Adipocyte (in vitro differentiated cells): ENCODE measurements around the gene TIPARP.
"Not testable (repeated sequence)": the region's sequence is repeated elsewhere in the genome, so short reads cannot be mapped to it uniquely, and the experiment has no call there.

Experiments used
- DNase-seq: peaks from one replicate; pipeline ENCODE4 v3.0.0-alpha.2; 2015; ENCODE audit warnings: low read depth
- H3K27me3 ChIP-seq: replicated peaks from 2 replicates; pipeline ENCODE4 v1.7.0; 2013; ENCODE audit warnings: mild to moderate bottlenecking, low read length, moderate library complexity; ENCODE audit not compliant: control insufficient read depth, insufficient read depth
- H3K36me3 ChIP-seq: 2 replicates; pipeline ENCODE4 v1.7.0; 2013; ENCODE audit warnings: low read length, mild to moderate bottlenecking, moderate library complexity; ENCODE audit not compliant: control insufficient read depth, insufficient read depth, severe bottlenecking
- H3K4me1 ChIP-seq: 2 replicates; pipeline ENCODE4 v1.7.0; 2013; ENCODE audit warnings: mild to moderate bottlenecking, low read length, moderate library complexity; ENCODE audit not compliant: control insufficient read depth, insufficient read depth
- H3K4me3 ChIP-seq: 2 replicates; pipeline ENCODE4 v1.7.0; 2013; ENCODE audit warnings: mild to moderate bottlenecking, low read length, moderate library complexity
- H3K9ac ChIP-seq: 2 replicates; pipeline ENCODE4 v1.7.0; 2013; ENCODE audit warnings: mild to moderate bottlenecking, low read length, moderate library complexity
- H3K9me3 ChIP-seq: 2 replicates; pipeline ENCODE4 v1.7.0; 2013; ENCODE audit warnings: mild to moderate bottlenecking, low read length, moderate library complexity; ENCODE audit not compliant: control insufficient read depth

Gene TIPARP

GRCh38 chr3:156694536-156694935 is 20.1 kb downstream of the TIPARP start:
- Histone ChIP-seq H3K27me3 (no peaks in the 10 kb centered on the region), H3K4me1 (peaks cover 52% of the 10 kb centered on the region), H3K9ac (no peak overlapping the region), H3K9me3 (no peaks in the 10 kb centered on the region), H3K4me3 (no peak overlapping the region), H3K36me3 (peaks cover 62% of the 10 kb centered on the region)
- no peak for DNase-seq

- Histone ChIP-seq H3K27me3 (no peaks in the 10 kb centered on the region), H3K4me3 (no peak overlapping the region), H3K4me1 (peaks cover 15% of the 10 kb centered on the region), H3K9me3 (no peaks in the 10 kb centered on the region), H3K9ac (no peak overlapping the region), H3K36me3 (peaks cover 85% of the 10 kb centered on the region)
- DNase-seq: no peak
These were observed 28.0 kb downstream of the TIPARP start for GRCh38 chr3:156702367-156702766.

GRCh38 chr3:156704370-156705036 is 30.1 kb downstream of the TIPARP start:
- Histone ChIP-seq H3K36me3 (peaks cover 84% of the 10 kb centered on the region), H3K9me3 (no peaks in the 10 kb centered on the region), H3K27me3 (no peaks in the 10 kb centered on the region), H3K4me1 (peaks cover 15% of the 10 kb centered on the region), H3K4me3 (no peak overlapping the region), H3K9ac (no peak overlapping the region)
- no peak for DNase-seq

GRCh38 chr3:156705761-156706616 is 31.6 kb downstream of the TIPARP start:
- H3K9me3 ChIP-seq: no peaks in the 10 kb centered on the region
- DNase-seq: no peak
- peaks cover 15% of the 10 kb centered on the region for H3K4me1 ChIP-seq
- peaks cover 89% of the 10 kb centered on the region for H3K36me3 ChIP-seq
- H3K9ac ChIP-seq: no peak overlapping the region
- H3K27me3 ChIP-seq: no peaks in the 10 kb centered on the region
- H3K4me3 ChIP-seq: no peak overlapping the region

- H3K4me1 ChIP-seq: peaks cover 9% of the 10 kb centered on the region
- H3K36me3 ChIP-seq: peaks cover 83% of the 10 kb centered on the region
- no peak for DNase-seq
- H3K9me3 ChIP-seq: no peaks in the 10 kb centered on the region
- no peak overlapping the region for H3K4me3 ChIP-seq
- H3K27me3 ChIP-seq: no peaks in the 10 kb centered on the region
- H3K9ac ChIP-seq: no peak overlapping the region
These were observed 33.2 kb downstream of the TIPARP start for GRCh38 chr3:156707588-156707987.

GRCh38 chr3:156710429-156710828 is 36.0 kb downstream of the TIPARP start:
- no peak for DNase-seq
- no peaks in the 10 kb centered on the region for H3K4me1 ChIP-seq
- H3K9ac ChIP-seq: no peak overlapping the region
- no peak overlapping the region for H3K4me3 ChIP-seq
- peaks cover 65% of the 10 kb centered on the region for H3K36me3 ChIP-seq
- no peaks in the 10 kb centered on the region for H3K9me3 ChIP-seq
- H3K27me3 ChIP-seq: no peaks in the 10 kb centered on the region

- Histone ChIP-seq H3K4me1 (no peaks in the 10 kb centered on the region), H3K9me3 (no peaks in the 10 kb centered on the region), H3K9ac (no peak overlapping the region), H3K36me3 (peaks cover 65% of the 10 kb centered on the region), H3K4me3 (no peak overlapping the region), H3K27me3 (no peaks in the 10 kb centered on the region)
- DNase-seq: no peak
These were observed 36.7 kb downstream of the TIPARP start for GRCh38 chr3:156711113-156711512.

- peaks cover 66% of the 10 kb centered on the region for H3K36me3 ChIP-seq
- H3K9me3 ChIP-seq, H3K9ac ChIP-seq, H3K27me3 ChIP-seq, H3K4me1 ChIP-seq, DNase-seq, H3K4me3 ChIP-seq: not testable (repeated sequence)
These were observed 37.6 kb downstream of the TIPARP start for GRCh38 chr3:156711944-156712343.

GRCh38 chr3:156716105-156716862 is 41.9 kb downstream of the TIPARP start:
- Histone ChIP-seq H3K4me1 (peaks cover 20% of the 10 kb centered on the region), H3K4me3 (no peak overlapping the region), H3K27me3 (no peaks in the 10 kb centered on the region), H3K9me3 (no peaks in the 10 kb centered on the region), H3K36me3 (peaks cover 39% of the 10 kb centered on the region), H3K9ac (no peak overlapping the region)
- DNase-seq: no peak

GRCh38 chr3:156718622-156719306 is 44.4 kb downstream of the TIPARP start:
- Histone ChIP-seq H3K4me1 (peaks cover 34% of the 10 kb centered on the region), H3K4me3 (no peak overlapping the region)
- no peak for DNase-seq

GRCh38 chr3:156720826-156721225 is 46.4 kb downstream of the TIPARP start:
- H3K27me3 ChIP-seq: no peaks in the 10 kb centered on the region
- no peak overlapping the region for H3K9ac ChIP-seq
- DNase-seq: no peak
- H3K36me3 ChIP-seq: peaks cover 40% of the 10 kb centered on the region
- H3K9me3 ChIP-seq: no peaks in the 10 kb centered on the region
- H3K4me1 ChIP-seq: peaks cover 35% of the 10 kb centered on the region
- H3K4me3 ChIP-seq: no peak overlapping the region

More at GRCh38 chr3:156718622-156719306, 44.4 kb downstream of the TIPARP start:
- H3K9ac ChIP-seq: no peak overlapping the region
- no peaks in the 10 kb centered on the region for H3K9me3 ChIP-seq
- H3K36me3 ChIP-seq: peaks cover 42% of the 10 kb centered on the region
- no peaks in the 10 kb centered on the region for H3K27me3 ChIP-seq
